Smooth muscle cell (in vitro differentiated cells): Measurements from ENCODE around the gene NXNL2. TPM values are rescaled to one million over a fixed set of nuclear protein-coding genes. Genes with fewer than 3 reads are reported as not detected.

Experiments used
- DNase-seq: peaks from one replicate; lab custom pipeline; 2025; ENCODE audit not compliant: unreplicated experiment; lab: John Stamatoyannopoulos, UW
- H2AFZ ChIP-seq: fragments of 200-600 bp; sonication (generic); 2 replicates; pipeline ENCODE4 v1.6.0; 2016; ENCODE audit warnings: antibody characterized with exemption, low read depth, mild to moderate bottlenecking
- H3F3A ChIP-seq: fragments of 200-600 bp; sonication (generic); 2 replicates; pipeline ENCODE4 v1.6.0; 2017; ENCODE audit warnings: antibody characterized with exemption, low read depth
- H3K27ac ChIP-seq: fragments of 200-600 bp; sonication (generic); 2 replicates; pipeline ENCODE4 v1.5.1; 2016; ENCODE audit warnings: low read depth, mild to moderate bottlenecking
- H3K27me3 ChIP-seq: fragments of 200-600 bp; sonication (generic); 2 replicates; pipeline ENCODE4 v1.6.1; 2016; ENCODE audit warnings: low read depth, mild to moderate bottlenecking
- H3K36me3 ChIP-seq: fragments of 200-600 bp; sonication (generic); 2 replicates; pipeline ENCODE4 v1.5.1; 2016; ENCODE audit warnings: low read depth
- H3K4me1 ChIP-seq: fragments of 200-600 bp; sonication (generic); 2 replicates; pipeline ENCODE4 v1.5.1; 2016; ENCODE audit warnings: low read depth
- H3K4me2 ChIP-seq: fragments of 200-600 bp; sonication (generic); 2 replicates; pipeline ENCODE4 v1.6.0; 2016; ENCODE audit warnings: mild to moderate bottlenecking
- H3K4me3 ChIP-seq: fragments of 200-600 bp; sonication (generic); 2 replicates; pipeline ENCODE4 v1.5.1; 2016; ENCODE audit warnings: mild to moderate bottlenecking
- H3K79me2 ChIP-seq: fragments of 200-600 bp; sonication (generic); 2 replicates; pipeline ENCODE4 v1.6.0; 2016; ENCODE audit warnings: low read depth, mild to moderate bottlenecking
- H3K9ac ChIP-seq: fragments of 200-600 bp; sonication (generic); 2 replicates; pipeline ENCODE4 v1.6.0; 2016; ENCODE audit warnings: low read depth
- H3K9me3 ChIP-seq: fragments of 200-600 bp; sonication (generic); replicated peaks from 2 replicates; pipeline ENCODE4 v1.5.1; 2016; ENCODE audit warnings: low read depth
- H4K20me1 ChIP-seq: fragments of 200-600 bp; sonication (generic); 2 replicates; pipeline ENCODE4 v1.6.0; 2016; ENCODE audit warnings: low read depth
- CTCF ChIP-seq: fragments of 200-600 bp; sonication (generic); IDR thresholded peaks from 2 replicates; pipeline ENCODE4 v1.5.1; 2017; ENCODE audit warnings: borderline replicate concordance, mild to moderate bottlenecking, antibody characterized with exemption; ENCODE audit not compliant: insufficient read depth, poor library complexity, severe bottlenecking
- WGBS: methylation state at CpG from one replicate; pipeline ENCODE4 v1.1.7; 2016; ENCODE audit warnings: low lambda C conversion rate; 5-methylcytosine and 5-hydroxymethylcytosine counted together
- polyA plus RNA-seq: library from polyadenylated mRNA; unstranded; fragments of >200 nt; fragmentation: Nextera tagmentation; extraction: Ambion mirVana; gene quantifications from 2 replicates; pipeline ENCODE4 v1.2.1, GENCODE V29; 2016
- total RNA-seq: library from RNA; depleted of rRNA; stranded (reverse); fragments of >200 nt; gene quantifications from 2 replicates; pipeline ENCODE4 v1.2.3, GENCODE V29; 2014

Gene NXNL2
- 0.31 and 0.36 TPM in 2 replicates for total RNA-seq
- polyA plus RNA-seq: 0.24 and 0.91 TPM in 2 replicates

- H3K4me3 ChIP-seq: peak within 1 kb of the TSS; percentile 52
- H3K9ac ChIP-seq: no peak within 1 kb of the TSS
- H3K9me3 ChIP-seq: no peaks in the 10 kb centered on the region
- no CpG with 5 or more reads among the region's 62 CpGs for WGBS
- H3K4me2 ChIP-seq: peak within 1 kb of the TSS; percentile 90
- H3K27me3 ChIP-seq: no peaks in the 10 kb centered on the region
- peak within 1 kb of the TSS; percentile 76 for H2AFZ ChIP-seq
- H3K36me3 ChIP-seq: no peaks in the 10 kb centered on the region
- no peak for TF ChIP-seq CTCF
- no peaks in the 10 kb centered on the region for H4K20me1 ChIP-seq
- no peaks in the 10 kb centered on the region for H3K79me2 ChIP-seq
- H3F3A ChIP-seq: peaks cover 30% of the 10 kb centered on the region
- DNase-seq: peak; percentile 87
- H3K27ac ChIP-seq: no peak within 1 kb of the TSS
- H3K4me1 ChIP-seq: peaks cover 10% of the 10 kb centered on the region
These were observed at the start of gene NXNL2 for GRCh38 chr9:88534456-88535225. Gene NXNL2, plus strand, starts transcription at chr9:88535178. Its CDS starts 257 bp downstream, at chr9:88535435.

GRCh38 chr9:88488166-88488565 lies 46.8 kb upstream of the NXNL2 start:
- Histone ChIP-seq H2AFZ (no peak overlapping the region), H3K4me1 (no peaks in the 10 kb centered on the region), H3K79me2 (no peaks in the 10 kb centered on the region), H3F3A (no peaks in the 10 kb centered on the region), H3K36me3 (no peaks in the 10 kb centered on the region), H3K9ac (no peak overlapping the region), H3K27ac (no peak overlapping the region), H3K4me3 (no peak overlapping the region), H3K4me2 (no peak overlapping the region), H4K20me1 (no peaks in the 10 kb centered on the region), H3K27me3 (no peaks in the 10 kb centered on the region), H3K9me3 (no peaks in the 10 kb centered on the region)
- DNase-seq: no peak
- no peak for TF ChIP-seq CTCF
- 88% methylated on average over 4 of the region's 4 CpGs for WGBS

- H4K20me1 ChIP-seq: no peaks in the 10 kb centered on the region
- H3K4me2 ChIP-seq: no peak overlapping the region
- 98% methylated on average over 17 of the region's 17 CpGs for WGBS
- no peak overlapping the region for H3K27ac ChIP-seq
- no peak overlapping the region for H2AFZ ChIP-seq
- no peaks in the 10 kb centered on the region for H3K27me3 ChIP-seq
- TF ChIP-seq CTCF: no peak
- no peaks in the 10 kb centered on the region for H3K9me3 ChIP-seq
- no peak overlapping the region for H3K9ac ChIP-seq
- no peaks in the 10 kb centered on the region for H3K4me1 ChIP-seq
- H3F3A ChIP-seq: no peaks in the 10 kb centered on the region
- H3K4me3 ChIP-seq: no peak overlapping the region
- H3K36me3 ChIP-seq: no peaks in the 10 kb centered on the region
- H3K79me2 ChIP-seq: no peaks in the 10 kb centered on the region
- no peak for DNase-seq
These were observed 39.8 kb upstream of the NXNL2 start for GRCh38 chr9:88494983-88495721.
